ENCODE measurements around the gene TTC17.

TTC17 gene

GRCh38 chr11:43518408-43519160 lies 159.9 kb downstream of the TTC17 start:
- TF ChIP-seq, protein P1, sequence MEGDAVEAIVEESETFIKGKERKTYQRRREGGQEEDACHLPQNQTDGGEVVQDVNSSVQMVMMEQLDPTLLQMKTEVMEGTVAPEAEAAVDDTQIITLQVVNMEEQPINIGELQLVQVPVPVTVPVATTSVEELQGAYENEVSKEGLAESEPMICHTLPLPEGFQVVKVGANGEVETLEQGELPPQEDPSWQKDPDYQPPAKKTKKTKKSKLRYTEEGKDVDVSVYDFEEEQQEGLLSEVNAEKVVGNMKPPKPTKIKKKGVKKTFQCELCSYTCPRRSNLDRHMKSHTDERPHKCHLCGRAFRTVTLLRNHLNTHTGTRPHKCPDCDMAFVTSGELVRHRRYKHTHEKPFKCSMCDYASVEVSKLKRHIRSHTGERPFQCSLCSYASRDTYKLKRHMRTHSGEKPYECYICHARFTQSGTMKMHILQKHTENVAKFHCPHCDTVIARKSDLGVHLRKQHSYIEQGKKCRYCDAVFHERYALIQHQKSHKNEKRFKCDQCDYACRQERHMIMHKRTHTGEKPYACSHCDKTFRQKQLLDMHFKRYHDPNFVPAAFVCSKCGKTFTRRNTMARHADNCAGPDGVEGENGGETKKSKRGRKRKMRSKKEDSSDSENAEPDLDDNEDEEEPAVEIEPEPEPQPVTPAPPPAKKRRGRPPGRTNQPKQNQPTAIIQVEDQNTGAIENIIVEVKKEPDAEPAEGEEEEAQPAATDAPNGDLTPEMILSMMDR (IDR thresholded peaks at IDR 0.05): no peak

- TF ChIP-seq, protein P1 (IDR thresholded peaks at IDR 0.05): no peak
Observed at GRCh38 chr11:43521471-43521870, 162.8 kb downstream of the TTC17 start.

GRCh38 chr11:43523632-43524031 lies 164.9 kb downstream of the TTC17 start:
- TF ChIP-seq, protein P1 (IDR thresholded peaks at IDR 0.05): no peak

DNA sequence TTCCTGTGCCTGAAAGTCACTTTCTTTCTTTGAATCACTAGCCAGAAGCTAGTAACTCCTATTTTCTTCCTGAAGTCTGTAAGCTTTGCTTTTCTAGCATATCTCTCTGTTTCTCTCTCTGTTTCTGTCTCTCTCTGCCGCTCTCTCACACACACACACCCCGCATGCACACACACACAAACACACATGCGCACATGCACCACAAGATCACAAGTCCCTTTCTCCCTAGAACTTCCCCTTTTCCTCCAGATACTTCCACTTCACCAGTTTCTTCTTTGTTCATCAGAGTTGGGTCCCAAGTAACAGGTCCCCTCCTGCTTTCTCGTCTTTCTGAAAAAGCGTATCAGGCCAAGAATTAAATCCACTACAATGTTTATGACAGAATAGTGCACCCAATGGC lies 173.3 kb downstream of the TTC17 start:
- TF ChIP-seq, protein P1 (IDR thresholded peaks at IDR 0.05): no peak

- TF ChIP-seq, protein P1 (IDR thresholded peaks at IDR 0.05): no peak
Observed at GRCh38 chr11:43537833-43538615, 179.3 kb downstream of the TTC17 start.

DNA sequence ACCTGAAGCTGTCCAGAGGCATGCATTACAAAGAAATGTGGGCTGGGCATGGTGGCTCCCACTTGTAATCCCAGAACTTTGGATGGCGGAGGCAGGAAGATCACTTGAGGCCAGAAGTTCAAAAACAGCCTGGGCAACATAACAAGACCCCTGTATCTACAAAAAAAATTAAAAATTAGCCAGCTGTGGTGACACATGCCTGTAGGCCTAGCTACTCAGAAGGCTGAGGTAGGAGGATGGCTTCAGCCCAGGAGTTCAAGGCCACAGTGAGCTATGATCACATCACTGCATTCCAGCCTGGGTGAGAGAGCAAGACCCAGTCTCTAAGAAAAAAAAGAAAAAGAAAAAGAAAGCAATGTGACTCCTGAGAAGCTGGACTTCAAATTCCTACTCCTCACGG lies 183.3 kb downstream of the TTC17 start:
- TF ChIP-seq, protein P1 (IDR thresholded peaks at IDR 0.05): no peak

GRCh38 chr11:43542750-43543712 lies 184.3 kb downstream of the TTC17 start:
- TF ChIP-seq, protein P1 (IDR thresholded peaks at IDR 0.05): no peak

All from LNCAP (cell line).